SK-N-MC (cell line): ENCODE data around the gene THADA.

ENCODE experiments used
- DNase-seq: peaks from one replicate; pipeline ENCODE4 v3.0.0-alpha.2; 2011; ENCODE audit warnings: low read depth, low spot score
- H3K27ac ChIP-seq: fragments of 200-600 bp; sonication (generic); 2 replicates; pipeline ENCODE4 v1.5.1; 2016; ENCODE audit warnings: mixed run types
- H3K36me3 ChIP-seq: fragments of 200-600 bp; sonication (generic); 2 replicates; pipeline ENCODE4 v1.6.1; 2017; ENCODE audit warnings: antibody characterized with exemption, low read length, mixed read lengths; ENCODE audit not compliant: insufficient read depth
- H3K4me3 ChIP-seq: fragments of 200-600 bp; sonication (generic); 2 replicates; pipeline ENCODE4 v1.5.1; 2016
- H3K9ac ChIP-seq: fragments of 200-600 bp; sonication (generic); 2 replicates; pipeline ENCODE4 v1.8.0; 2017; ENCODE audit warnings: mixed run types, mixed read lengths; ENCODE audit not compliant: insufficient read length
- H3K9me3 ChIP-seq: fragments of 200-600 bp; sonication (generic); 2 replicates; pipeline ENCODE4 v1.6.1; 2017; ENCODE audit warnings: low read depth, mild to moderate bottlenecking, antibody characterized with exemption, low read length, moderate library complexity, mixed read lengths
- EZH2 ChIP-seq: fragments of 200-600 bp; sonication (generic); IDR thresholded peaks from one replicate; pipeline ENCODE4 v1.6.1; 2017; ENCODE audit warnings: antibody characterized with exemption
- FOXP2 ChIP-seq: optimal IDR thresholded peaks from 2 replicates; pipeline ENCODE3; 2011; ENCODE audit warnings: mild to moderate bottlenecking, moderate library complexity; ENCODE audit not compliant: insufficient read depth; ENCODE audit errors: extremely low read length, control extremely low read depth
- POLR2AphosphoS5 ChIP-seq: IDR thresholded peaks from 2 replicates; pipeline ENCODE4 v1.6.1; 2012; ENCODE audit warnings: mild to moderate bottlenecking, low read depth, low read length, borderline replicate concordance

Gene THADA

GRCh38 chr2:43319541-43319940 lies 276.3 kb downstream of the THADA start:
- H3K9me3 ChIP-seq = no peaks in the 10 kb centered on the region
- no peak overlapping the region for H3K4me3 ChIP-seq
- TF ChIP-seq FOXP2 (no peak), POLR2AphosphoS5 (no peak), EZH2 (no peak)
- peaks cover 10% of the 10 kb centered on the region; the same call in 1 of the 2 replicates for H3K36me3 ChIP-seq
- DNase-seq = no peak
- H3K27ac ChIP-seq = peak overlapping the region; percentile 28; the same call in 1 of the 2 replicates
- H3K9ac ChIP-seq = no peak overlapping the region

- no peak for TF ChIP-seq POLR2AphosphoS5
- no peak for DNase-seq
Observed at GRCh38 chr2:43318791-43319190, 277.0 kb downstream of the THADA start.

GRCh38 chr2:43317680-43318079 lies 278.2 kb downstream of the THADA start:
- Histone ChIP-seq H3K27ac (no peak overlapping the region), H3K4me3 (no peak overlapping the region), H3K36me3 (peaks cover 10% of the 10 kb centered on the region; the same call in 1 of the 2 replicates), H3K9me3 (no peaks in the 10 kb centered on the region), H3K9ac (no peak overlapping the region)
- TF ChIP-seq EZH2 = no peak
- no peak for TF ChIP-seq POLR2AphosphoS5
- no peak for TF ChIP-seq FOXP2
- no peak for DNase-seq

More at GRCh38 chr2:43318791-43319190, 277.0 kb downstream of the THADA start:
- no peak overlapping the region for H3K4me3 ChIP-seq
- H3K9ac ChIP-seq = no peak overlapping the region
- H3K36me3 ChIP-seq = peaks cover 10% of the 10 kb centered on the region; the same call in 1 of the 2 replicates
- H3K9me3 ChIP-seq = no peaks in the 10 kb centered on the region
- H3K27ac ChIP-seq = no peak overlapping the region

- DNase-seq = no peak
- Histone ChIP-seq H3K9ac (no peak overlapping the region), H3K36me3 (peaks cover 10% of the 10 kb centered on the region; the same call in 1 of the 2 replicates), H3K27ac (no peak overlapping the region), H3K9me3 (no peaks in the 10 kb centered on the region), H3K4me3 (no peak overlapping the region)
- no peak for TF ChIP-seq EZH2
- no peak for TF ChIP-seq POLR2AphosphoS5
- no peak for TF ChIP-seq FOXP2
Observed at GRCh38 chr2:43317194-43317593, 278.6 kb downstream of the THADA start.

GRCh38 chr2:43315482-43315881 lies 280.4 kb downstream of the THADA start:
- H3K36me3 ChIP-seq = peaks cover 10% of the 10 kb centered on the region; the same call in 1 of the 2 replicates
- H3K9me3 ChIP-seq = no peaks in the 10 kb centered on the region
- no peak overlapping the region for H3K9ac ChIP-seq
- no peak overlapping the region for H3K4me3 ChIP-seq
- TF ChIP-seq EZH2 = no peak
- no peak for TF ChIP-seq POLR2AphosphoS5
- H3K27ac ChIP-seq = no peak overlapping the region
- no peak for DNase-seq

- TF ChIP-seq POLR2AphosphoS5 (no peak), EZH2 (no peak), FOXP2 (no peak)
- no peak overlapping the region for H3K27ac ChIP-seq
- H3K9me3 ChIP-seq = no peaks in the 10 kb centered on the region
- H3K9ac ChIP-seq = no peak overlapping the region
- DNase-seq = no peak
- peaks cover 2% of the 10 kb centered on the region; the same call in 1 of the 2 replicates for H3K36me3 ChIP-seq
- no peak overlapping the region for H3K4me3 ChIP-seq
Observed at GRCh38 chr2:43314299-43314927, 281.4 kb downstream of the THADA start.

- Histone ChIP-seq H3K4me3 (no peak overlapping the region), H3K36me3 (no peaks in the 10 kb centered on the region), H3K9me3 (no peaks in the 10 kb centered on the region), H3K9ac (no peak overlapping the region), H3K27ac (no peak overlapping the region)
- TF ChIP-seq FOXP2 = no peak
- TF ChIP-seq EZH2 = no peak
- no peak for TF ChIP-seq POLR2AphosphoS5
- DNase-seq = no peak
Observed at GRCh38 chr2:43313642-43314017, 282.2 kb downstream of the THADA start.

- Histone ChIP-seq H3K36me3 (no peaks in the 10 kb centered on the region), H3K9me3 (no peaks in the 10 kb centered on the region), H3K4me3 (no peak overlapping the region), H3K9ac (no peak overlapping the region), H3K27ac (0 out of 2 replicates have a peak overlapping the region, but pooled peaks have one; percentile 15)
- TF ChIP-seq EZH2 (no peak), FOXP2 (no peak), POLR2AphosphoS5 (no peak)
- no peak for DNase-seq
Observed at GRCh38 chr2:43312755-43313641, 282.8 kb downstream of the THADA start.

- no peak for DNase-seq
- H3K36me3 ChIP-seq = no peaks in the 10 kb centered on the region
- no peaks in the 10 kb centered on the region for H3K9me3 ChIP-seq
- no peak for TF ChIP-seq POLR2AphosphoS5
- no peak for TF ChIP-seq FOXP2
- TF ChIP-seq EZH2 = no peak
- no peak overlapping the region for H3K27ac ChIP-seq
- no peak overlapping the region for H3K4me3 ChIP-seq
- H3K9ac ChIP-seq = no peak overlapping the region
Observed at GRCh38 chr2:43311276-43311675, 284.6 kb downstream of the THADA start.
